PC-9 (cell line): ENCODE measurements around the gene CCDC24.

Source experiments
- CTCF ChIP-seq: fragments of 200-600 bp; sonication (generic); conservative IDR thresholded peaks from 2 replicates; pipeline ENCODE4 v1.6.1; 2017; ENCODE audit warnings: mixed run types, antibody characterized with exemption, mild to moderate bottlenecking, moderate library complexity
- EZH2 ChIP-seq: fragments of 200-600 bp; sonication (generic); IDR thresholded peaks from 2 replicates; pipeline ENCODE4 v1.8.0; 2017; ENCODE audit warnings: antibody characterized with exemption, low read depth

- TF ChIP-seq CTCF (no peak), EZH2 (no peak)
Measured at GRCh38 chr1:44015206-44015605, 23.8 kb downstream of the CCDC24 start.
